OCI-LY7 (cell line): Measurements from ENCODE around the gene ICA1. TPM values are rescaled to one million over a fixed set of nuclear protein-coding genes. Genes with fewer than 3 reads are reported as not detected.

Experiments used
- BruUV-seq: library from RNA; stranded (reverse); fragments of 400-500 nt; replicated peaks from 2 replicates; lab custom pipeline; 2021; lab: Mats Ljungman, UMichigan
- CTCF ChIA-PET: fragments of 300-600 bp; sonication (Branson Sonifier 250); formaldehyde crosslinking; loops from one replicate; lab custom pipeline; 2022; ENCODE audit warnings: antibody characterized with exemption; ENCODE audit not compliant: unreplicated experiment; lab: Charles Lee
- POLR2A ChIA-PET: fragments of 300-600 bp; sonication (Branson Sonifier 250); formaldehyde crosslinking; loops from one replicate; lab custom pipeline; 2022; ENCODE audit warnings: antibody characterized with exemption; lab: Charles Lee
- DNase-seq: peaks from one replicate; pipeline ENCODE4 v3.0.0-alpha.2; 2015; ENCODE audit warnings: low spot score
- H2AFZ ChIP-seq: fragments of 200-600 bp; sonication (generic), shearing (Covaris generic); 2 replicates; pipeline ENCODE4 v1.6.1; 2014; ENCODE audit warnings: mild to moderate bottlenecking, antibody characterized with exemption, low read length, moderate library complexity
- H3K27ac ChIP-seq: fragments of 200-600 bp; sonication (generic); 2 replicates; pipeline ENCODE4 v1.5.1; 2014; ENCODE audit warnings: mixed run types, low read depth, mild to moderate bottlenecking, moderate library complexity, low read length, inconsistent platforms; ENCODE audit not compliant: poor library complexity, severe bottlenecking
- H3K36me3 ChIP-seq: fragments of 200-600 bp; sonication (generic); 2 replicates; pipeline ENCODE4 v1.6.1; 2014; ENCODE audit warnings: mild to moderate bottlenecking, antibody characterized with exemption, low read length, moderate library complexity, mixed read lengths; ENCODE audit not compliant: insufficient read depth
- H3K4me1 ChIP-seq: fragments of 200-600 bp; sonication (generic); 2 replicates; pipeline ENCODE4 v1.5.1; 2014; ENCODE audit warnings: mild to moderate bottlenecking, low read length; ENCODE audit not compliant: insufficient read depth, poor library complexity, severe bottlenecking
- H3K4me2 ChIP-seq: fragments of 200-600 bp; sonication (generic); 2 replicates; pipeline ENCODE4 v1.6.1; 2014; ENCODE audit warnings: mild to moderate bottlenecking, low read length
- H3K4me3 ChIP-seq: fragments of 200-600 bp; sonication (generic); 2 replicates; pipeline ENCODE4 v1.5.1; 2014; ENCODE audit warnings: mild to moderate bottlenecking, low read depth, low read length; ENCODE audit not compliant: poor library complexity, severe bottlenecking
- H3K79me2 ChIP-seq: fragments of 200-600 bp; sonication (generic); 2 replicates; pipeline ENCODE4 v1.6.1; 2016; ENCODE audit warnings: low read depth, mild to moderate bottlenecking, low read length, moderate library complexity, mixed read lengths; ENCODE audit not compliant: insufficient read depth
- H3K9me2 ChIP-seq: fragments of 200-600 bp; sonication (generic); 2 replicates; pipeline ENCODE4 v1.6.1; 2016; ENCODE audit warnings: mild to moderate bottlenecking, low read length, mixed read lengths; ENCODE audit not compliant: insufficient read depth
- H3K9me3 ChIP-seq: fragments of 200-600 bp; sonication (generic); 2 replicates; pipeline ENCODE4 v1.6.1; 2014; ENCODE audit warnings: mild to moderate bottlenecking, mixed run types, low read length, mixed read lengths
- H4K20me1 ChIP-seq: fragments of 200-600 bp; sonication (generic); 2 replicates; pipeline ENCODE4 v1.6.1; 2014; ENCODE audit warnings: mild to moderate bottlenecking, antibody characterized with exemption, low read length, moderate library complexity, mixed read lengths; ENCODE audit not compliant: insufficient read depth
- EZH2phosphoT487 ChIP-seq: fragments of 200-600 bp; sonication (generic); IDR thresholded peaks from 2 replicates; pipeline ENCODE4 v1.6.1; 2018; ENCODE audit warnings: low read depth, borderline replicate concordance, mild to moderate bottlenecking, mixed run types, antibody characterized with exemption, low read length, moderate library complexity, mixed read lengths
- intact Hi-C: fragments of 100-400 bp; cut with micrococcal nuclease; formaldehyde crosslinking; loops from one replicate; pipeline ENCODE4 v1.10.0; 2022; ENCODE audit not compliant: unreplicated experiment
- total RNA-seq, 2 experiments: library from RNA; depleted of rRNA in 1 of 2; stranded (reverse); fragments of >200 nt in 1 of 2; shearing (Covaris generic) in 1 of 2; gene quantifications; 2 replicates each; pipeline ENCODE4 v1.2.3, GENCODE V29; 2014 to 2022
- TF ChIP-seq, protein P1 (sequence below): fragments of 200-600 bp; sonication (generic); conservative IDR thresholded peaks from 2 replicates; pipeline ENCODE4 v1.5.1; 2014; ENCODE audit warnings: mild to moderate bottlenecking, antibody characterized with exemption, low read length, moderate library complexity, mixed read lengths

The ICA1 gene
- total RNA-seq, 2 experiments from 2014 or later, result 0.49 TPM; not detected in 1

DNA sequence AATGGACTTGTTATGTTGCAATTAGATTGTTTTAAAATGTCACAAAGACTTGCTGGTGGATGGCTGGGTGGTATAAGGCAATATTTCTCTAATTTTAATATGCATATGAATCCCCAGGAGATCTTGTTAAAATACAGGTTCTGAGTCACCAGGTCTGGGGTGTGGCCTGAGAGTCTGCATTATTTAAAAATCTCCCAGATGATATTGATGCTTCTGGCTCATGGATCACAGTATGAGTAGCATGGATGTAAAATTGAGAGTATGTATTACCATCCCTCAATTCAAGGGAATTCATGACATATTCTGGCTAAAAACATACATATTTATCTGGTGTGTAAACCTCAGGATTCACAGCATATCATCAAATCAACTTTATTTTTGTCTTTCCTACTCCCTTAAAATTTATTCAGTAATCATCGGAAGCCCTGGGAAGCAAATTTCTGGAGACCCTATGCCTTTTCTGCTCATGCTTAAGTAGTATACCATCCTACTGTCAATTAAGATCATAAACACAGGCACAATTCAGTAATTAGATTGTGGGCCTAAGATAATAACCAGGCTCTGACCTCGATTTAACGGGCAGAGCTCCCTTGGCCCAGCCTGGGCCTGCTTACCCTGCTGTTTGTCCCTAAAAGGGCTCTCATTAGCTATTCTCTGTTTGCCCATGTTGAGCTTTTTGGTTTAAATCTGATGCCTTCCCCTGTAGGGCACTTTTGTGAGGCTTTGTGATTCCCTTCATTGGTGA lies 29.6 kb upstream of the ICA1 start:
- intact Hi-C loops, result loop anchor here (10.0 kb wide), 1 partner anchor 767 kb away; no protein-coding TSS in a partner anchor
- ChIA-PET POLR2A (no interaction called here), CTCF (no interaction called here)
- DNase-seq, result no peak
- TF ChIP-seq, protein P1, sequence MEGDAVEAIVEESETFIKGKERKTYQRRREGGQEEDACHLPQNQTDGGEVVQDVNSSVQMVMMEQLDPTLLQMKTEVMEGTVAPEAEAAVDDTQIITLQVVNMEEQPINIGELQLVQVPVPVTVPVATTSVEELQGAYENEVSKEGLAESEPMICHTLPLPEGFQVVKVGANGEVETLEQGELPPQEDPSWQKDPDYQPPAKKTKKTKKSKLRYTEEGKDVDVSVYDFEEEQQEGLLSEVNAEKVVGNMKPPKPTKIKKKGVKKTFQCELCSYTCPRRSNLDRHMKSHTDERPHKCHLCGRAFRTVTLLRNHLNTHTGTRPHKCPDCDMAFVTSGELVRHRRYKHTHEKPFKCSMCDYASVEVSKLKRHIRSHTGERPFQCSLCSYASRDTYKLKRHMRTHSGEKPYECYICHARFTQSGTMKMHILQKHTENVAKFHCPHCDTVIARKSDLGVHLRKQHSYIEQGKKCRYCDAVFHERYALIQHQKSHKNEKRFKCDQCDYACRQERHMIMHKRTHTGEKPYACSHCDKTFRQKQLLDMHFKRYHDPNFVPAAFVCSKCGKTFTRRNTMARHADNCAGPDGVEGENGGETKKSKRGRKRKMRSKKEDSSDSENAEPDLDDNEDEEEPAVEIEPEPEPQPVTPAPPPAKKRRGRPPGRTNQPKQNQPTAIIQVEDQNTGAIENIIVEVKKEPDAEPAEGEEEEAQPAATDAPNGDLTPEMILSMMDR, result no peak
- TF ChIP-seq EZH2phosphoT487, result no peak
- Histone ChIP-seq H3K36me3 (no peaks in the 10 kb centered on the region), H3K9me3 (no peaks in the 10 kb centered on the region), H3K9me2 (no peaks in the 10 kb centered on the region), H2AFZ (no peak overlapping the region), H3K4me2 (no peak overlapping the region), H3K79me2 (no peaks in the 10 kb centered on the region), H3K4me1 (no peaks in the 10 kb centered on the region), H4K20me1 (no peaks in the 10 kb centered on the region), H3K4me3 (no peak overlapping the region), H3K27ac (no peak overlapping the region)
- no TSS peak for BruUV-seq

DNA sequence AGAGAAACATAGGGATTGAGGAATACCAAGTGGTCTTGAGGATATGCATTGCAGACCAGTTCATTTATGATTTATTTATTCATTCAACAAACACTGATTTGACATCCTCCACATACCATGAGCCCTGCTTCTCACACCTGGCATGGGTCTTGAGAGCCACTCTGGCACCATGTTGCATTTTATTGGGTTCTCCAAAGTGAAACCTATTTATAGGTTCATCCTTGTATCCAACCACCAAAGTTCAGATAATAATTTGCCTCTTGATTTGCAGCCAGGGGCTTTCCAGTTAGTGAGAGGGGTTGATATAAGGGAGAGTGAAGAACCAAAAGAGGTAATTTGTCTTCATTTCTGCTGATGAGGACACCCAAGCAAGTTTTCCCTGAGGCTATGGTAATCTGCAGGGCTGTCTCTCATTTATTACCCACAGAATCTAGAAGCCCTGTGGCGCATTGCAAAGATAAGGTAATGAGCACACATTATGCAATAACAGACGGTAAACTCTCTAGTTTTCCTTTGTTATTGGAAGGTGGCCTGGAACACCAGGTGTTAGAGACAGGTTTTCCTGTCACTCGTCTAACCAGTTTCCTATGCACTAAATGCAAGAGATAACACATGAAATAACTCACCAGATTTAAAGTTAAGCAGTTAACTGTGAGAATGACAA lies 28.8 kb upstream of the ICA1 start:
- no peak overlapping the region for H3K4me2 ChIP-seq
- CTCF ChIA-PET, result no interaction called here
- no peak overlapping the region for H3K4me3 ChIP-seq
- H3K4me1 ChIP-seq, result no peaks in the 10 kb centered on the region
- no peak overlapping the region for H2AFZ ChIP-seq
- TF ChIP-seq, protein P1, result no peak
- no peak for TF ChIP-seq EZH2phosphoT487
- H3K9me3 ChIP-seq, result no peaks in the 10 kb centered on the region
- H3K79me2 ChIP-seq, result no peaks in the 10 kb centered on the region
- POLR2A ChIA-PET, result no interaction called here
- no peak for DNase-seq
- H3K27ac ChIP-seq, result no peak overlapping the region
- no peaks in the 10 kb centered on the region for H3K9me2 ChIP-seq
- intact Hi-C loops, result loop anchor here (10.0 kb wide), 1 partner anchor 766 kb away; no protein-coding TSS in a partner anchor
- no peaks in the 10 kb centered on the region for H3K36me3 ChIP-seq
- no TSS peak for BruUV-seq
- H4K20me1 ChIP-seq, result no peaks in the 10 kb centered on the region

DNA sequence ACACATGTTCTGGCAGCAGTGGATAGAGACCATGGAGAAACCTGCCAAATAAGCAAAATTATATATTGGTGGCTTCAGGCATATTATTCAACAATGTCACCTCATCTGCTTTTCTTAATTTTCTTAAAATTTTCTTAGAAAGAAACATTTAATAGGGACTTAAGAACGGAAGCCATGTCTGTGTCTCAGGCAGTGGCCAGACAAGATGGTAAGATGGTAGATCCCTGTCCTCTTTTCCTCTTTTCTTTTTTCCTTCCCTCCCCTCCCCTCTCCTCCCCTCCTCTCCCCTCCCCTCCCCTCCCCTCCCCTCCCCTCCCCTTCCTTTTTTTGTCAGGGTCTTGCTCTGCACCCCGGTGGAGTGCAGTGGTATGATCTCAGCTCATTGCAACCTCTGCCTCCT lies 24.2 kb upstream of the ICA1 start:
- BruUV-seq, result no TSS peak
- H2AFZ ChIP-seq, result no peak overlapping the region
- H3K36me3 ChIP-seq, result no peaks in the 10 kb centered on the region
- H3K4me1 ChIP-seq, result no peaks in the 10 kb centered on the region
- no peak for DNase-seq
- no peaks in the 10 kb centered on the region for H3K9me2 ChIP-seq
- no peaks in the 10 kb centered on the region for H3K9me3 ChIP-seq
- H3K4me2 ChIP-seq, result no peak overlapping the region
- ChIA-PET CTCF (no interaction called here), POLR2A (no interaction called here)
- TF ChIP-seq, protein P1, result no peak
- TF ChIP-seq EZH2phosphoT487, result no peak
- intact Hi-C loops, result no loop called here
- H3K27ac ChIP-seq, result no peak overlapping the region
- no peak overlapping the region for H3K4me3 ChIP-seq
- no peaks in the 10 kb centered on the region for H3K79me2 ChIP-seq
- no peaks in the 10 kb centered on the region for H4K20me1 ChIP-seq
